IPS-18a (cell line): ENCODE results near the gene TCF7L2.

Experiments used
- H3K27ac ChIP-seq: one replicate; pipeline ENCODE4 v1.5.1; 2013; ENCODE audit warnings: low read length
- H3K27me3 ChIP-seq: one replicate; pipeline ENCODE4 v1.6.1; 2013; ENCODE audit warnings: mild to moderate bottlenecking, low read length; ENCODE audit not compliant: control insufficient read depth, insufficient read depth
- H3K36me3 ChIP-seq: one replicate; pipeline ENCODE4 v1.6.1; 2013; ENCODE audit warnings: low read depth, low read length; ENCODE audit not compliant: control insufficient read depth
- H3K4me1 ChIP-seq: one replicate; pipeline ENCODE4 v1.6.1; 2013; ENCODE audit warnings: low read depth, low read length; ENCODE audit not compliant: control insufficient read depth
- H3K4me3 ChIP-seq: one replicate; pipeline ENCODE4 v1.5.1; 2013; ENCODE audit warnings: low read length
- H3K9ac ChIP-seq: one replicate; pipeline ENCODE4 v1.6.1; 2013; ENCODE audit warnings: mild to moderate bottlenecking, low read length, moderate library complexity
- H3K9me3 ChIP-seq: one replicate; pipeline ENCODE4 v1.6.1; 2013; ENCODE audit warnings: low read depth, low read length; ENCODE audit not compliant: control insufficient read depth

The TCF7L2 gene

GRCh38 chr10:112986544-112987190, 36.6 kb downstream of the TCF7L2 start:
- no peak overlapping the region for H3K9ac ChIP-seq
- no peaks in the 10 kb centered on the region for H3K27me3 ChIP-seq
- no peak overlapping the region for H3K27ac ChIP-seq
- H3K4me1 ChIP-seq, result peaks cover 59% of the 10 kb centered on the region
- H3K9me3 ChIP-seq, result no peaks in the 10 kb centered on the region
- H3K36me3 ChIP-seq, result peaks cover 14% of the 10 kb centered on the region
- no peak overlapping the region for H3K4me3 ChIP-seq

GRCh38 chr10:112988839-112989406, 38.9 kb downstream of the TCF7L2 start:
- Histone ChIP-seq H3K36me3 (peaks cover 10% of the 10 kb centered on the region), H3K4me3 (no peak overlapping the region), H3K27ac (peak overlapping the region; percentile 0), H3K9ac (no peak overlapping the region), H3K4me1 (peaks cover 54% of the 10 kb centered on the region), H3K9me3 (no peaks in the 10 kb centered on the region), H3K27me3 (no peaks in the 10 kb centered on the region)

- Histone ChIP-seq H3K36me3 (peaks cover 10% of the 10 kb centered on the region), H3K27me3 (no peaks in the 10 kb centered on the region), H3K9me3 (no peaks in the 10 kb centered on the region), H3K4me3 (no peak overlapping the region), H3K4me1 (peaks cover 47% of the 10 kb centered on the region), H3K27ac (no peak overlapping the region), H3K9ac (no peak overlapping the region)
Observed at GRCh38 chr10:112989826-112990225, 39.8 kb downstream of the TCF7L2 start.

GRCh38 chr10:112990271-112990670, 40.2 kb downstream of the TCF7L2 start:
- Histone ChIP-seq H3K4me1 (peaks cover 44% of the 10 kb centered on the region), H3K9me3 (no peaks in the 10 kb centered on the region), H3K27me3 (no peaks in the 10 kb centered on the region), H3K27ac (no peak overlapping the region), H3K4me3 (no peak overlapping the region), H3K36me3 (peaks cover 10% of the 10 kb centered on the region), H3K9ac (no peak overlapping the region)

- Histone ChIP-seq H3K9ac (no peak overlapping the region), H3K4me1 (peaks cover 27% of the 10 kb centered on the region), H3K27me3 (no peaks in the 10 kb centered on the region), H3K9me3 (no peaks in the 10 kb centered on the region), H3K27ac (no peak overlapping the region), H3K36me3 (peaks cover 5% of the 10 kb centered on the region), H3K4me3 (no peak overlapping the region)
Observed at GRCh38 chr10:112991888-112992491, 41.9 kb downstream of the TCF7L2 start.

GRCh38 chr10:112996462-112996861, 46.4 kb downstream of the TCF7L2 start:
- Histone ChIP-seq H3K4me3 (no peak overlapping the region), H3K27ac (no peak overlapping the region), H3K36me3 (no peaks in the 10 kb centered on the region), H3K27me3 (no peaks in the 10 kb centered on the region), H3K9me3 (no peaks in the 10 kb centered on the region), H3K4me1 (no peaks in the 10 kb centered on the region), H3K9ac (no peak overlapping the region)

GRCh38 chr10:112999102-112999501, 49.1 kb downstream of the TCF7L2 start:
- Histone ChIP-seq H3K9ac (no peak overlapping the region), H3K9me3 (no peaks in the 10 kb centered on the region), H3K27me3 (no peaks in the 10 kb centered on the region), H3K4me3 (no peak overlapping the region), H3K36me3 (peaks cover 6% of the 10 kb centered on the region), H3K4me1 (no peaks in the 10 kb centered on the region), H3K27ac (no peak overlapping the region)

- Histone ChIP-seq H3K36me3 (peaks cover 8% of the 10 kb centered on the region), H3K27me3 (no peaks in the 10 kb centered on the region), H3K27ac (no peak overlapping the region), H3K9me3 (no peaks in the 10 kb centered on the region), H3K9ac (no peak overlapping the region), H3K4me1 (peaks cover 2% of the 10 kb centered on the region), H3K4me3 (no peak overlapping the region)
Observed at GRCh38 chr10:113000442-113000841, 50.4 kb downstream of the TCF7L2 start.

GRCh38 chr10:113000876-113001598, 51.0 kb downstream of the TCF7L2 start:
- Histone ChIP-seq H3K9ac (no peak overlapping the region), H3K27ac (no peak overlapping the region), H3K27me3 (no peaks in the 10 kb centered on the region), H3K9me3 (no peaks in the 10 kb centered on the region), H3K4me1 (peaks cover 6% of the 10 kb centered on the region), H3K36me3 (peaks cover 8% of the 10 kb centered on the region), H3K4me3 (no peak overlapping the region)

- Histone ChIP-seq H3K9ac (no peak overlapping the region), H3K4me1 (peaks cover 12% of the 10 kb centered on the region), H3K27ac (no peak overlapping the region)
Observed at GRCh38 chr10:113001599-113002448, 51.8 kb downstream of the TCF7L2 start.

GRCh38 chr10:113002449-113002777, 52.4 kb downstream of the TCF7L2 start:
- no peak overlapping the region for H3K9ac ChIP-seq
- H3K4me1 ChIP-seq, result peaks cover 14% of the 10 kb centered on the region
- H3K27ac ChIP-seq, result no peak overlapping the region

More at GRCh38 chr10:113001599-113002448, 51.8 kb downstream of the TCF7L2 start:
- H3K9me3 ChIP-seq, result no peaks in the 10 kb centered on the region
- H3K36me3 ChIP-seq, result peaks cover 8% of the 10 kb centered on the region
- no peak overlapping the region for H3K4me3 ChIP-seq
- no peaks in the 10 kb centered on the region for H3K27me3 ChIP-seq

More at GRCh38 chr10:113002449-113002777, 52.4 kb downstream of the TCF7L2 start:
- no peaks in the 10 kb centered on the region for H3K9me3 ChIP-seq
- peaks cover 8% of the 10 kb centered on the region for H3K36me3 ChIP-seq
- H3K27me3 ChIP-seq, result no peaks in the 10 kb centered on the region
- H3K4me3 ChIP-seq, result no peak overlapping the region
